Measurements from ENCODE around the gene TEX52. TPM values are rescaled to one million over a fixed set of nuclear protein-coding genes. Genes with fewer than 3 reads are reported as not detected.
A peak's percentile ranks its signal among the peaks of the same experiment; 100 is the strongest.

TEX52 gene
- total and polyA plus RNA-seq, 2 donors from 2014 or later = not detected

GRCh38 chr12:2884810-2885209, 28.0 kb upstream of the TEX52 start:
- Histone ChIP-seq H3K9ac (ENCODE audit: low read length in 3 of 3) (no peak overlapping the region), H3K4me3 (ENCODE audit: low read length in 3 of 3) (no peak overlapping the region), H3K4me1 (ENCODE audit: control insufficient read depth in 2 of 3, insufficient read depth in 2 of 3, low read depth in 1 of 3, low read length in 3 of 3) (peaks cover 0 to 5% (median 4%) of the 10 kb centered on the region in 3 donors), H3K27me3 (ENCODE audit: control insufficient read depth, insufficient read depth, low read length) (no peaks in the 10 kb centered on the region), H3K36me3 (ENCODE audit: control insufficient read depth in 2 of 3, insufficient read depth in 3 of 3, low read length in 3 of 3) (no peaks in the 10 kb centered on the region), H3K27ac (ENCODE audit: low read depth in 2 of 2, low read length in 2 of 2) (peak overlapping the region in 1 of 2 donors; percentile 29), H3K9me3 (ENCODE audit: control insufficient read depth in 2 of 3, insufficient read depth in 1 of 3, low read length in 3 of 3) (no peaks in the 10 kb centered on the region)
- intact Hi-C loops (cut with DNase I) = no loop called here
- TF ChIP-seq CTCF (IDR thresholded peaks at IDR 0.05; ENCODE audit: borderline replicate concordance, extremely low read depth, insufficient read depth) = no peak
- DNase-seq (no peak), FAIRE-seq (no peak)

- H3K9ac ChIP-seq (ENCODE audit: low read length in 3 of 3) = no peak overlapping the region
- FAIRE-seq = no peak
- H3K9me3 ChIP-seq (ENCODE audit: control insufficient read depth in 2 of 3, insufficient read depth in 1 of 3, low read length in 3 of 3) = no peaks in the 10 kb centered on the region
- DNase-seq = no peak
- TF ChIP-seq CTCF (IDR thresholded peaks at IDR 0.05; ENCODE audit: borderline replicate concordance, extremely low read depth, insufficient read depth) = no peak
- H3K4me3 ChIP-seq (ENCODE audit: low read length in 3 of 3) = no peak overlapping the region
- peaks cover 0 to 18% (median 3%) of the 10 kb centered on the region in 3 donors for H3K4me1 ChIP-seq (ENCODE audit: control insufficient read depth in 2 of 3, insufficient read depth in 2 of 3, low read depth in 1 of 3, low read length in 3 of 3)
- no peak overlapping the region for H3K27ac ChIP-seq (ENCODE audit: low read depth in 2 of 2, low read length in 2 of 2)
- intact Hi-C loops (cut with DNase I) = no loop called here
- no peaks in the 10 kb centered on the region for H3K27me3 ChIP-seq (ENCODE audit: control insufficient read depth, insufficient read depth, low read length)
- H3K36me3 ChIP-seq (ENCODE audit: control insufficient read depth in 2 of 3, insufficient read depth in 3 of 3, low read length in 3 of 3) = no peaks in the 10 kb centered on the region
Observed at GRCh38 chr12:2879853-2880252, 23.0 kb upstream of the TEX52 start.

- peak overlapping the region; percentile 85 to 98 (median 93) for H3K9ac ChIP-seq (ENCODE audit: low read length in 3 of 3)
- intact Hi-C loops (cut with DNase I) = no loop called here
- DNase-seq (peak in 4 of 5 donors; percentile 47 to 71 (median 58)), FAIRE-seq (no peak)
- peak overlapping the region; percentile 87 to 96 (median 94) for H3K4me3 ChIP-seq (ENCODE audit: low read length in 3 of 3)
- no peaks in the 10 kb centered on the region for H3K36me3 ChIP-seq (ENCODE audit: control insufficient read depth in 2 of 3, insufficient read depth in 3 of 3, low read length in 3 of 3)
- H3K9me3 ChIP-seq (ENCODE audit: control insufficient read depth in 2 of 3, insufficient read depth in 1 of 3, low read length in 3 of 3) = no peaks in the 10 kb centered on the region
- H3K27ac ChIP-seq (ENCODE audit: low read depth in 2 of 2, low read length in 2 of 2) = peak overlapping the region; percentile 89 to 92
- TF ChIP-seq CTCF (IDR thresholded peaks at IDR 0.05; ENCODE audit: borderline replicate concordance, extremely low read depth, insufficient read depth) = no peak
- H3K4me1 ChIP-seq (ENCODE audit: control insufficient read depth in 2 of 3, insufficient read depth in 2 of 3, low read depth in 1 of 3, low read length in 3 of 3) = peaks cover 0 to 16% (median 3%) of the 10 kb centered on the region in 3 donors
- H3K27me3 ChIP-seq (ENCODE audit: control insufficient read depth, insufficient read depth, low read length) = no peaks in the 10 kb centered on the region
Observed at GRCh38 chr12:2877953-2878732, 21.3 kb upstream of the TEX52 start.

Data from kidney (tissue), 14 donors.